Lower lobe of right lung (tissue), 2 donors: Measurements from ENCODE around the gene ZXDC. TPM values are rescaled to one million over a fixed set of nuclear protein-coding genes. Genes with fewer than 3 reads are reported as not detected.

Source experiments
- ATAC-seq, 2 donors: fragments of 200-7000 bp; cut with Tn5 transposase; one replicate each; pipeline ENCODE4 v1.9.1; 2020 to 2022; ENCODE audit warnings: mild to moderate bottlenecking in 2 of 2, moderate library complexity in 2 of 2
- DNase-seq: peaks from one replicate; pipeline ENCODE4 v3.0.0-alpha.2; 2020
- H3K27ac ChIP-seq: fragments of 200-600 bp; one replicate; pipeline ENCODE4 v1.8.0; 2022
- H3K27me3 ChIP-seq: fragments of 200-600 bp; one replicate; pipeline ENCODE4 v1.8.0; 2022; ENCODE audit warnings: low read depth
- H3K36me3 ChIP-seq: fragments of 200-600 bp; one replicate; pipeline ENCODE4 v1.8.0; 2022; ENCODE audit warnings: mild to moderate bottlenecking
- H3K4me1 ChIP-seq: fragments of 200-600 bp; one replicate; pipeline ENCODE4 v1.8.0; 2022
- H3K4me3 ChIP-seq: fragments of 200-600 bp; one replicate; pipeline ENCODE4 v1.8.0; 2022; ENCODE audit warnings: mild to moderate bottlenecking
- H3K9me3 ChIP-seq: fragments of 200-600 bp; one replicate; pipeline ENCODE4 v1.8.0; 2022
- CTCF ChIP-seq: fragments of 200-600 bp; IDR thresholded peaks from one replicate; pipeline ENCODE4 v1.8.0; 2022; ENCODE audit warnings: antibody characterized with exemption, mild to moderate bottlenecking
- intact Hi-C: fragments of 100-400 bp; cut with DNase I; formaldehyde crosslinking; loops from one replicate; pipeline ENCODE4 v1.11.0; 2022
- total RNA-seq: library from RNA; stranded (reverse); fragmentation: NEBNext Ultra II Directional; extraction: Animal tissue kit (Norgen Biotek cat#: 25700); gene quantifications from one replicate; pipeline ENCODE4 v1.2.1, GENCODE V29; 2021
- donor health status: DM: no; HTN: yes; CAD: no; lungs with severe emphysema.

The ZXDC gene
- total RNA-seq, 1 donor from 2014 or later = 40.4 TPM

- no peaks in the 10 kb centered on the region for H3K4me1 ChIP-seq
- H3K9me3 ChIP-seq = peaks cover 21% of the 10 kb centered on the region
- no peak for ATAC-seq
- no peak for TF ChIP-seq CTCF
- H3K36me3 ChIP-seq = no peaks in the 10 kb centered on the region
- peaks cover 12% of the 10 kb centered on the region for H3K27me3 ChIP-seq
- intact Hi-C loops = no loop called here
- no peak overlapping the region for H3K4me3 ChIP-seq
- H3K27ac ChIP-seq = no peak overlapping the region
- peak; percentile 35 for DNase-seq
These were observed 53.1 kb downstream of the ZXDC start for GRCh38 chr3:126422571-126423091.

- no peak for TF ChIP-seq CTCF
- no peaks in the 10 kb centered on the region for H3K4me1 ChIP-seq
- peaks cover 18% of the 10 kb centered on the region for H3K27me3 ChIP-seq
- intact Hi-C loops = no loop called here
- no peak overlapping the region for H3K27ac ChIP-seq
- ATAC-seq = no peak
- H3K36me3 ChIP-seq = no peaks in the 10 kb centered on the region
- no peak for DNase-seq
- H3K4me3 ChIP-seq = no peak overlapping the region
- H3K9me3 ChIP-seq = peaks cover 17% of the 10 kb centered on the region
These were observed 53.6 kb downstream of the ZXDC start for GRCh38 chr3:126422121-126422520.

GRCh38 chr3:126421573-126422119, 54.0 kb downstream of the ZXDC start:
- Histone ChIP-seq H3K27me3 (peaks cover 22% of the 10 kb centered on the region), H3K27ac (no peak overlapping the region), H3K9me3 (peaks cover 12% of the 10 kb centered on the region), H3K36me3 (no peaks in the 10 kb centered on the region), H3K4me3 (no peak overlapping the region), H3K4me1 (no peaks in the 10 kb centered on the region)
- DNase-seq (no peak), ATAC-seq (no peak)
- intact Hi-C loops = no loop called here
- no peak for TF ChIP-seq CTCF

- ATAC-seq = no peak
- no peak for TF ChIP-seq CTCF
- intact Hi-C loops = no loop called here
- peaks cover 36% of the 10 kb centered on the region for H3K27me3 ChIP-seq
- no peak overlapping the region for H3K4me3 ChIP-seq
- no peaks in the 10 kb centered on the region for H3K36me3 ChIP-seq
- no peaks in the 10 kb centered on the region for H3K9me3 ChIP-seq
- DNase-seq = no peak
- H3K4me1 ChIP-seq = no peaks in the 10 kb centered on the region
- no peak overlapping the region for H3K27ac ChIP-seq
These were observed 55.6 kb downstream of the ZXDC start for GRCh38 chr3:126419886-126420786.

GRCh38 chr3:126419151-126419703, 56.5 kb downstream of the ZXDC start:
- H3K27ac ChIP-seq = no peak overlapping the region
- peaks cover 43% of the 10 kb centered on the region for H3K27me3 ChIP-seq
- no peak for ATAC-seq
- H3K4me1 ChIP-seq = no peaks in the 10 kb centered on the region
- no peak for TF ChIP-seq CTCF
- H3K9me3 ChIP-seq = no peaks in the 10 kb centered on the region
- no peak overlapping the region for H3K4me3 ChIP-seq
- H3K36me3 ChIP-seq = no peaks in the 10 kb centered on the region
- intact Hi-C loops = no loop called here
- no peak for DNase-seq
